Immature natural killer cell (primary cell): ENCODE data around the gene SYDE1. TPM values are rescaled to one million over a fixed set of nuclear protein-coding genes. Genes with fewer than 3 reads are reported as not detected.
"Not testable (repeated sequence)": the region's sequence is repeated elsewhere in the genome, so short reads cannot be mapped to it uniquely, and the experiment has no call there.

Experiments
- DNase-seq, 3 donors: peaks; one replicate each; pipeline ENCODE4 v3.0.0; 2022; ENCODE audit warnings: mixed read lengths in 1 of 3
- H3K27ac Mint-ChIP-seq, 6 donors: one replicate each; pipeline ENCODE4 v1.8.0; 2020; ENCODE audit warnings: mixed read lengths in 6 of 6, mild to moderate bottlenecking in 5 of 6, inconsistent platforms in 4 of 6, moderate library complexity in 3 of 6
- H3K27me3 Mint-ChIP-seq, 3 donors: one replicate each; pipeline ENCODE4 v1.8.0; 2020 to 2021; ENCODE audit warnings: low read depth in 3 of 3, mild to moderate bottlenecking in 3 of 3, mixed read lengths in 3 of 3, moderate library complexity in 3 of 3, inconsistent platforms in 1 of 3
- H3K36me3 Mint-ChIP-seq, 3 donors: one replicate each; pipeline ENCODE4 v1.8.0; 2020; ENCODE audit warnings: mixed read lengths in 3 of 3, inconsistent platforms in 2 of 3, mild to moderate bottlenecking in 2 of 3
- H3K4me1 Mint-ChIP-seq, 2 donors: one replicate each; pipeline ENCODE4 v1.8.0; 2020; ENCODE audit warnings: inconsistent platforms in 2 of 2, mild to moderate bottlenecking in 2 of 2, mixed read lengths in 2 of 2, moderate library complexity in 1 of 2
- H3K4me3 Mint-ChIP-seq, 5 donors: one replicate each; pipeline ENCODE4 v1.8.0; 2020; ENCODE audit warnings: mild to moderate bottlenecking in 5 of 5, mixed read lengths in 5 of 5, inconsistent platforms in 3 of 5, moderate library complexity in 3 of 5
- H3K9me3 Mint-ChIP-seq, 6 donors: one replicate each; pipeline ENCODE4 v1.8.0; 2020; ENCODE audit warnings: mild to moderate bottlenecking in 6 of 6, mixed read lengths in 6 of 6, inconsistent platforms in 4 of 6, moderate library complexity in 3 of 6
- polyA plus RNA-seq, 3 donors: library from polyadenylated mRNA; unstranded; fragments of 300-500 nt; fragmentation: Illumina TruSeq; gene quantifications; one replicate each; pipeline ENCODE4 v1.2.3, GENCODE V29; 2021

SYDE1 gene
- not detected for polyA plus RNA-seq

DNA sequence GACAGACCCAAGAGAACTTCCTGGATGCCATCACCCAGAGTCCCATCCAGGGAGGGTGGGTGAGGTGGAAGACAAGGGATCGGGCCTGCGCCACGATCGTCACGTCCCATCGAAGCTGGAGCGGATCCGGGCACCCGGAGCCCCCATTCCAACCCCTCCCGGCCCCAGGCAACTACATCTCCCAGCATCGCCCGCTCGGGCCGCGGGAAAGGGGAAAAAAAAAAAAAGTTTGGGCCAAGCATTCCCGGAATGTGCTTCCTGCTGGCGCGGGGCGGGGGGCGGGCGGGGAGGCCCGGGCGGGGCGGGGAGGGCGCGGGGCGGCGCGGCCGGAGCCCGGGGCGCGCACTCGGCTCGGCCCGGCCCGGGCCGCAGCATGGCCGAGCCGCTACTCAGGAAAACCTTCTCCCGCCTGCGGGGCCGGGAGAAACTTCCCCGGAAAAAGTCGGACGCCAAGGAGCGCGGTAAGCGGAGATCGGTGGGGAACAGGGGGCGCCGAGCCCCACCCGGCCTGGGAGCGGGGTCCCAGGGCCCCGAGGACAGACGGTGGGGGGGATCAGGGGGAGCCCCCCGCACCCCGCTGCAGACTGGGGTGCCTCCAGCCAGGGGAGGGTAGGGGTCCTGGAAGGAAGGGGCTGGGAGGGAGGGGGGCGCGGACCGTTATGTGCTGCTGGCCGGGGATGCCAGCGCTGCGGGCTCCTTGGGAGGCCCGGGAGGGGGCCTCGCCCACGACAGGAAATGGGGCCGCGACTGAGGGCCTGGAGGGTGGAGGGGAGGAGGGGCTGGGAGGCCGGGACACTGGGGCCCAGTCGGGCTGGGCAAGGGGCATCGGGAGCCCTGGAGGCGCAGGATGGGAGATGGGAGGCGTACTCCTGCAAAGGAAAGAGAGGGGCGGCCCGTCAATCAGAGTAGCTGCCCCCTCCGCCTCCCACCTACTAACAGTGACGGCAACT lies at the start of gene SYDE1:
TSS of gene SYDE1 (plus strand) at position 341 of the 950 bp plus-strand sequence. CDS start at position 374, 33 bp downstream.
- peaks cover 17 to 31% (median 17%) of the 10 kb centered on the region in 3 donors for H3K27me3 Mint-ChIP-seq
- H3K36me3 Mint-ChIP-seq, result peaks cover 4 to 17% (median 10%) of the 10 kb centered on the region in 3 donors
- no peak within 1 kb of the TSS for H3K27ac Mint-ChIP-seq
- H3K9me3 Mint-ChIP-seq, result peaks cover 8 to 19% (median 13%) of the 10 kb centered on the region in 6 donors
- peak within 1 kb of the TSS in 4 of 5 donors; percentile 50 to 63 (median 54) for H3K4me3 Mint-ChIP-seq
- DNase-seq, result no peak
- H3K4me1 Mint-ChIP-seq, result peaks cover 7 to 12% of the 10 kb centered on the region in 2 donors

GRCh38 chr19:15062036-15062435 lies 45.2 kb upstream of the SYDE1 start:
- Mint-ChIP-seq H3K4me3 (no peak overlapping the region), H3K27me3 (peaks cover under 1 to 23% (median 3%) of the 10 kb centered on the region in 3 donors), H3K4me1 (no peaks in the 10 kb centered on the region), H3K27ac (no peak overlapping the region), H3K9me3 (no peaks in the 10 kb centered on the region), H3K36me3 (no peaks in the 10 kb centered on the region)
- no peak for DNase-seq

GRCh38 chr19:15070386-15070785 lies 36.8 kb upstream of the SYDE1 start:
- H3K4me3 Mint-ChIP-seq, H3K27me3 Mint-ChIP-seq, H3K36me3 Mint-ChIP-seq, DNase-seq, H3K4me1 Mint-ChIP-seq, H3K9me3 Mint-ChIP-seq, H3K27ac Mint-ChIP-seq: not testable (repeated sequence)

DNA sequence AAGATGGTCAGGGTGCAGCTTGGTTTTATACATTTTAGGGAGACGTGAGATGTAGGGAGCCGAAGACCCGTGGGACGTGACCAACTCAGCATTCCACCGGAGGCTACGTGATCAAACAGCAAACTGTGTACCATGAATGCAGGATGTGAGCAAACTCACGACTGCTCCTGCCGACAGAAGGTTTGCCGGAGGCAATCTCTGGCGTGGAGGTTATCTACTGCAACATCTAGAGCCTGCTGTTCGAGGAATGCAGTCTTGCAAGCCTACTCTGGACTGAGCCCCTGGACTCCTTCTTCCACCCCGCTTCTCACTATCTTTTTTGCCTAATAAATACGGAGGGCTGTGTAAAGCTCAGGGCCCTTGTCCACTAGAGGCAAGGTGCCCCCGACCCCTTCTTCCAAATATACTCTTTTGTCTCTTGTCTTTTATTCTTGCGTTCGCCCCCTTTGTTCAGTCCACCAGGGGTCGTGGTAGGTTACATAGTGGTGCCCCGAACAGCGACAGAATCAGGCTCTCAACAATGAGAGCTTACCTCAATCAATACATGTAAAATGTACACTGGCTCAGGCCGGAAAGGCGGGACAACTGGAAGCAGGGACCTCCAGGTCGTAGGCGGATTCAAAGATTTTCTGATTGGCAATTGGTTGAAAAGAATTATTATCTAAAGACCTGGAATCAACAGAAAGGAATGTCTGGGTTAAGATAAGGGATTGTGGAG lies 34.1 kb upstream of the SYDE1 start:
- Mint-ChIP-seq H3K4me3 (no peak overlapping the region), H3K27ac (no peak overlapping the region), H3K27me3 (peaks cover 0 to 4% (median 1%) of the 10 kb centered on the region in 3 donors), H3K36me3 (no peaks in the 10 kb centered on the region), H3K9me3 (no peaks in the 10 kb centered on the region), H3K4me1 (no peaks in the 10 kb centered on the region)
- no peak for DNase-seq

- Mint-ChIP-seq H3K36me3 (no peaks in the 10 kb centered on the region), H3K4me3 (no peak overlapping the region), H3K9me3 (no peaks in the 10 kb centered on the region), H3K27ac (no peak overlapping the region), H3K27me3 (peaks cover 0 to 9% (median 3%) of the 10 kb centered on the region in 3 donors), H3K4me1 (no peaks in the 10 kb centered on the region)
- no peak for DNase-seq
Observed at GRCh38 chr19:15074371-15074770, 32.8 kb upstream of the SYDE1 start.

DNA sequence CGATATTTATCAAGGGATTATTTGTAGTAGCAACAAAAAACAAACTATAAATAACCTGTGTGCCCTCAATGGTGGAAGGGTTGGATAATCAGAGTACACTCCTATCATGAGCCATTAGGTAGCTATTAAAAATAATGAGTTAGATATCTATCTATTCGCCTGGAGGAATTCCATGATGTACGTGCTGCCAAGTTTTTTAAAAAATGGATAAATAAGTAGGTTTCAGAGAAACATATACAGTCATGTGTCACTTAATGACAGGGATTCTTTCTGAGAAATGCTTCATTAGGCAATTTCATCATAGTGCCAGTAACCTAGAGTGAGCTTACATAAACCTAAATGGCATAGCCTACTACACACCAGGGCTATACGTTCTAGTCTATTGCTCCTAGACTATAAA lies 31.4 kb upstream of the SYDE1 start:
- Mint-ChIP-seq H3K27ac (no peak overlapping the region), H3K4me3 (no peak overlapping the region), H3K4me1 (no peaks in the 10 kb centered on the region), H3K27me3 (peaks cover 2 to 9% (median 3%) of the 10 kb centered on the region in 3 donors), H3K9me3 (no peaks in the 10 kb centered on the region), H3K36me3 (no peaks in the 10 kb centered on the region)
- no peak for DNase-seq

- not testable (repeated sequence) for H3K36me3 Mint-ChIP-seq, H3K4me1 Mint-ChIP-seq, H3K4me3 Mint-ChIP-seq, H3K27ac Mint-ChIP-seq, H3K27me3 Mint-ChIP-seq, H3K9me3 Mint-ChIP-seq, DNase-seq
Observed at GRCh38 chr19:15080002-15080401, 27.2 kb upstream of the SYDE1 start.

DNA sequence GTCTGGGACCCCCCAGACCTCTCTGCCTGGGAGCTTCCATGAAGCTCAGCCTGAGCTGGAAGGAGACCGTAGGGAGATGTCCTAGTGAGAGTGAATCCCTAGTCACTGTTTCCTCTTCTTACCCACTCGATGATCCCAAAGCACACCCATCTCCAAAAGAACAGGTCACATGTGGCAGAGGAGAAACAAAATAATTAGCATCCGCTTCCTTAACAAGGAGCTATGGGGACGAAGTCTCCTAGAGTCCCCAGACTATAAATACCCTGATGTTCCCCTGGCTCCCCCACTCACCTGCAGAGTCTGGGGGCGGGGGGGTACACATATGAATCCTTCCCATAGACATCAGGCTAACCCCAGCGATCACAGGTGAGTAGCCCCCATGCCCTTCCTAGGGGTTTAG lies 25.3 kb upstream of the SYDE1 start, which contains the start of gene OR1I1:
TSS of gene OR1I1 (plus strand) at position 301 of the 400 bp plus-strand sequence. CDS start 4,855 bp downstream, outside the sequence.
- H3K4me1 Mint-ChIP-seq, result no peaks in the 10 kb centered on the region

DNA sequence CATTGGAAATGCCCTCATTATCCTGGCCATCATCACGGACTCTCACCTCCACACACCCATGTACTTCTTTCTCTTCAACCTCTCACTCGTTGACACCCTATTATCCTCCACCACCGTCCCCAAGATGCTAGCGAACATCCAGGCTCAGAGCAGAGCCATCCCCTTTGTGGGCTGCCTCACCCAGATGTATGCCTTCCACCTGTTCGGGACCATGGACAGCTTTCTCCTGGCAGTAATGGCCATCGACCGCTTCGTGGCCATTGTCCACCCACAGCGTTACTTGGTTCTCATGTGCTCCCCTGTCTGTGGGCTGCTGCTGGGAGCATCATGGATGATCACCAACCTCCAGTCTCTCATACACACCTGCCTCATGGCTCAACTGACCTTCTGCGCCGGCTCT lies 20.0 kb upstream of the SYDE1 start:
- H3K27ac Mint-ChIP-seq, result no peak overlapping the region
- peaks cover 2 to 12% (median 4%) of the 10 kb centered on the region in 3 donors for H3K27me3 Mint-ChIP-seq
- no peak for DNase-seq
- no peak overlapping the region for H3K4me3 Mint-ChIP-seq
- H3K9me3 Mint-ChIP-seq, result peaks cover 0 to 3% (median 0%) of the 10 kb centered on the region in 6 donors
- H3K4me1 Mint-ChIP-seq, result peaks cover 2 to 3% of the 10 kb centered on the region in 2 donors
- no peaks in the 10 kb centered on the region for H3K36me3 Mint-ChIP-seq

More for the DNA sequence above, 25.3 kb upstream of the SYDE1 start, which contains the start of gene OR1I1:
- Mint-ChIP-seq H3K9me3 (no peaks in the 10 kb centered on the region), H3K4me3 (no peak within 1 kb of the TSS), H3K27me3 (peaks cover 3 to 8% (median 5%) of the 10 kb centered on the region in 3 donors), H3K27ac (no peak within 1 kb of the TSS), H3K36me3 (no peaks in the 10 kb centered on the region)
- DNase-seq, result no peak

GRCh38 chr19:15091918-15092753 lies 15.1 kb upstream of the SYDE1 start:
- peaks cover 4 to 6% of the 10 kb centered on the region in 2 donors for H3K4me1 Mint-ChIP-seq
- peak overlapping the region in 2 of 6 donors; percentile 39 to 72 for H3K27ac Mint-ChIP-seq
- peaks cover 1 to 5% (median 2%) of the 10 kb centered on the region in 3 donors for H3K27me3 Mint-ChIP-seq
- H3K9me3 Mint-ChIP-seq, result peaks cover 0 to 3% (median 0%) of the 10 kb centered on the region in 6 donors
- no peaks in the 10 kb centered on the region for H3K36me3 Mint-ChIP-seq
- H3K4me3 Mint-ChIP-seq, result peak overlapping the region in 1 of 5 donors; percentile 47
- peak; percentile 54 to 67 (median 64) for DNase-seq

DNA sequence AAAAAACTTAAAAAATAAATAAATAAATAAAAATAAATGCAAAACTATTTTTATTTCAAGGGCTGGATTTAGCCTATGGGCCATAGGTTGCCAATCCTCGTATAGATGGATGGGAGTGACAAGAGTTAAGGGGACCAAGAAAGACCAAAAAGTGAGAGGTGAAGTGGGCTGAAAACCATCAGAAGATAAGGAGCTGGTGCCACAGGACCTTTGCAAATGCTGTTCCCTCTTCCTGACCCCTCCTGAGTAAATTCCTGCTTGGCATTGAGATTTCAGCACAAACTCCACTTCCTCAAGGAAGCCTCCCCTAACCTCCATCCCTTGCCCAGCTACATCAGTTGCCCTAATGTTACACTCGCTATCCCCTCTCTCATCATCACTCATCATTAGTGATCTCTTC lies 14.2 kb upstream of the SYDE1 start:
- H3K4me3 Mint-ChIP-seq, result peak overlapping the region in 1 of 5 donors; percentile 3
- peaks cover 1 to 3% (median 2%) of the 10 kb centered on the region in 3 donors for H3K27me3 Mint-ChIP-seq
- peak overlapping the region in 1 of 6 donors; percentile 35 for H3K27ac Mint-ChIP-seq
- no peak for DNase-seq
- H3K36me3 Mint-ChIP-seq, result no peaks in the 10 kb centered on the region
- peaks cover 4 to 6% of the 10 kb centered on the region in 2 donors for H3K4me1 Mint-ChIP-seq
- H3K9me3 Mint-ChIP-seq, result no peaks in the 10 kb centered on the region

DNA sequence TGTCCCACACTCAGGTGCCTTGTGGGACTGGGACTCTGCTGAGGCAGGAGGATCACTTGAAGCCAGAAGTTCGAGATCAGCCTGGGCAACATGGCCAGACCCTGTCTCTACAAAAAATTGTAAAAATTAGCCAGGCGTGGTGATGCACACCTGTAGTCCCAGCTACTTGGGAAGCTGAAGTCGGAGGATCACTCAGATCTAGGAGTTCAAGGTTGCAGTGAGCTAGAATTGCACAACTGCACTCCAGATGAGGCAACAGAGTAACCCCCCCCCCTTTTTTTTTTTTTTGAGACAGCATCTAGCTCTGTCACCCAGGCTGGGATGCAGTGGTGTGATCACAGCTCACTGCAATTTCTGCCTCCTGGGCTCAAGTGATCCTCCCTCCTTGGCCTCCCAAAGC lies 11.0 kb upstream of the SYDE1 start:
- peaks cover 0 to 5% (median 0%) of the 10 kb centered on the region in 3 donors for H3K27me3 Mint-ChIP-seq
- H3K4me1 Mint-ChIP-seq, result peaks cover 4 to 6% of the 10 kb centered on the region in 2 donors
- no peak overlapping the region for H3K27ac Mint-ChIP-seq
- no peaks in the 10 kb centered on the region for H3K36me3 Mint-ChIP-seq
- H3K9me3 Mint-ChIP-seq, result no peaks in the 10 kb centered on the region
- no peak overlapping the region for H3K4me3 Mint-ChIP-seq
- no peak for DNase-seq

DNA sequence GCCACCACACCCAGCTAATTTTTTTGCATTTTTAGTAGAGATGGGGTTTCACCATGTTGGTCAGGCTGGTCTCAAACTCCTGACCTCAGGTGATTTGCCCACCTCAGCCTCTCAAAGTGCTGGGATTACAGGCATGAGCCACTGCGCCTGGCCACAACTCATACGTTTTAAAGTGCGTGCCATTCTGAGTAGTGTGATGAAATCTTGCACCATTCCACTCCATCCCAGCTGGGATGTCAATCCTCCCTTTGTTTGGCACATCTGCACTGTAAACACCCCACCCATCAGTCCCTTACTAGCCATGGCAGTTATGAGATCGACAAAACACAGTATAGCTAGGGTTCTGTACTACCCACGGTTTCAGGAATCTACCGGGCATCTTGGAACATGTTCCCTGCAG lies 9.2 kb upstream of the SYDE1 start:
- H3K36me3 Mint-ChIP-seq, H3K4me1 Mint-ChIP-seq: not testable (repeated sequence)

More for the DNA sequence above, 9.2 kb upstream of the SYDE1 start:
- not testable (repeated sequence) for H3K27me3 Mint-ChIP-seq, DNase-seq, H3K9me3 Mint-ChIP-seq, H3K4me3 Mint-ChIP-seq, H3K27ac Mint-ChIP-seq
